Measurements from ENCODE around the gene SHISA7. TPM values are rescaled to one million over a fixed set of nuclear protein-coding genes. Genes with fewer than 3 reads are reported as not detected.

The SHISA7 gene
- not detected in 2 replicates for total RNA-seq (2012; rRNA removed)

DNA sequence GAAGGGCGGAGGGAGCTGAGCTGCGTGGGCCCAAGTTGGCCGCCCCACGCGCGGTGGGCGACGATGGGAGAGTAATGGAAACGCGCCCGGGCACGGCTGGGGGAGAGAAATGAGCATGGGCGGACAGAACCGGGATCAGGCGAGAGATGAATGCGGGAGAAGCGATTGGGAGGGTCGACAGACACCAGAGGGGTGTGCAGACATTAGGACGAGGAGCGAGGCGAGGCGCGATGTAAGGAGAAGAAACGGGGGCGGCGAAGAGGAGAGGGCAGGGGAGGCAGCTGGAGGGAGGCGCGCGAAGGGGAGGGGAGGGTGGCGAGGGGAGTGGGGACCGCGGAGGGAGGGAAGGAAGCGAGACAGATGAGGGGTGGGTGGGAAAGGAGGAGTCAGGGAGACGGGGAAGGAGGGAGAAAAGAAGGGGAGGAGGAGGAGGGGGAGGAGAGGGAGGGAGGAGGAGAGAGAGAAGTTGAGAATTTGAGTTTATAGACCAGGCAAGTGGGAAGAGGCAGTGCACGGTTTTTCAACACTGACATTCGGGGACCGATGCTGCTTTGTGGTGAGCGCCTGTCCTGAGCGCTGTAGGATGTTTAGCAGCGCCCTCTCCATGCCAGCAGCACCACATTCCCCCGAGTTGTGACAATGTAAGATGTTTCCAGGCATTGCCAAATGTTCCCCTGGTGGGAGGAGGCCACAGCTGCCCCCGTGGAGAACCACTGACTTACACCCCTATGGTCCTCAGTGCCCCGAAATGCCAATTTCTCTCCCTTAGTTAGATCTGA lies at the start of gene SHISA7:
Gene SHISA7 (minus strand): TSS at position 256 of the 779 bp plus-strand sequence. CDS start 437 bp downstream, outside the sequence.
- Histone ChIP-seq H3K9me3 (replicated peaks; ENCODE audit: low read length) (no peaks in the 10 kb centered on the region), H3K36me3 (ENCODE audit: insufficient read depth, low read length) (no peaks in the 10 kb centered on the region), H3K4me1 (ENCODE audit: control insufficient read depth, insufficient read depth, low read length) (peaks cover 3% of the 10 kb centered on the region), H3K4me2 (ENCODE audit: low read length) (no peak within 1 kb of the TSS), H3K9ac (ENCODE audit: low read depth, low read length) (no peak within 1 kb of the TSS), H3K27me3 (ENCODE audit: control insufficient read depth, insufficient read depth, low read length) (peaks cover 77% of the 10 kb centered on the region), H3K4me3 (ENCODE audit: low read length) (no peak within 1 kb of the TSS)

DNA sequence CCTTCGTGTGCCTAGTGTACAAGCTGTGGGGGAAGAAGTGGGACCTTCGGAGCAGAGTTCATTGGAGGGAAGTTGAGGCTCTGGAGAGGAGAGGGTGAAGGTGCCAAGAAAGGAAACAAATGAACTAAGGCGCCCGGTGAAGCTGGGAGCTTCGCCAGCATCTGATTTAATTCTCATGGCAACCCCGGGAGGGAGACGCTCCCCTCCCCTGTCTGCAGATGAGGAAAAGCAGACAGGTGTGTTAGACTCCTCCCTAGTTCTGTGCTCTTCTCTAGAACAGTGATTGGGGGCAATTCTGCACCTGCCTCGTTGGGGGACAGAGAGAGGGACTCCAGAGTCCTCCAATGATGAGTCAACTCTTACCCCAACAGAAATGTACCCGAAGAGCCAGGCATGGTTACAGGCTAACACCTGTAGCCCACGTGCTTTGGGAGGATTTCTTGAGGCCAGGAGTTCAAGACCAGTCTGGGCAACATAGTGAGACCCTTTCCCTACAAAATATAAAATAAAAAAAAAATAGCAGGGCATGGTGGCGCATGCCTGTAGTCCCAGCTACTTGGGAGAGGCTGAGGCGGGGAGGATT lies 49.4 kb upstream of the SHISA7 start:
- no peak overlapping the region for H3K4me3 ChIP-seq (ENCODE audit: low read length)
- H3K27me3 ChIP-seq (ENCODE audit: control insufficient read depth, insufficient read depth, low read length) = peaks cover 5% of the 10 kb centered on the region
- no peak overlapping the region for H3K4me2 ChIP-seq (ENCODE audit: low read length)
- H3K9ac ChIP-seq (ENCODE audit: low read depth, low read length) = no peak overlapping the region
- no peaks in the 10 kb centered on the region for H3K36me3 ChIP-seq (ENCODE audit: insufficient read depth, low read length)
- H3K4me1 ChIP-seq (ENCODE audit: control insufficient read depth, insufficient read depth, low read length) = peaks cover 20% of the 10 kb centered on the region
- H3K9me3 ChIP-seq (replicated peaks; ENCODE audit: low read length) = no peaks in the 10 kb centered on the region

DNA sequence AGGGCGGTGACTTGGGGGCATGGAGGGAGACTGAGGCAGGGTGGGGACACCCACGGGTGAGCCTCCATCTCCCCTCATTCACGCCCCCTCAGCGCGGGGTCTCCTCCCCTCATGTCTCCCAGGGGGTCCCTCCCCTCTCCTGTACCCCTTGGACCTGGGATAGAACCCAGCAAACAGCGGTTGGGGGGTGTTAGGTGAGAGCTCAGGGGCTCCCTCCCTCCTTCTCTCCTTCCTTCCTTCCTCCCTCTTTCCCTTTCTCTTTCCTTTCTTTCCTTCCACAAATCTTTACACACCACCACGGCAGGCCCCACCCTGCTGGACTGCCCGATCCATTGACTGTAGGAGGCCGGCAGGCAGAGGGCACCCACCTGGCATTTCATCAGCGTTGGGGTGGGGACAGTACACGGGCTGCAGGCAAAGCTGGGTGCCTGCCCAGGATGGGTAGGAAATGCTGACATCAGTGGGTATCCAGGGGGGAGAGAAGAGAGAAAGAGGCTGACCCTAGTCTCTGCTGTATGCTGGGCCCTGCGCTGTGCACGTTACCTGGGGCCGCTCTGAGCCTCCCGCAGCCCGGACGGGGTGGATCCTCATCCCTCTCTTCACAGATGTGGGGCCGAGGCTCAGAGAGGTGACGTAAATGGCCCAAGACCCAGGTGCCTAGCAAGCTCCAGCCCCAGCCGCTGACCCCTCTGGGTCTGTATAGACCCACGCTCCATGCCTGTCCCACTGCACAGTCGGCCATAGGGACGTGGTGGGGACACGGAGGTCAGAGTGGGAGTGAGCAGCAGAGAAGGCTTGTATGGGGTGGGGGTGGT lies 48.7 kb upstream of the SHISA7 start:
- no peaks in the 10 kb centered on the region for H3K36me3 ChIP-seq (ENCODE audit: insufficient read depth, low read length)
- H3K4me2 ChIP-seq (ENCODE audit: low read length) = no peak overlapping the region
- H3K9ac ChIP-seq (ENCODE audit: low read depth, low read length) = no peak overlapping the region
- peaks cover 5% of the 10 kb centered on the region for H3K27me3 ChIP-seq (ENCODE audit: control insufficient read depth, insufficient read depth, low read length)
- H3K4me1 ChIP-seq (ENCODE audit: control insufficient read depth, insufficient read depth, low read length) = peaks cover 27% of the 10 kb centered on the region
- no peak overlapping the region for H3K4me3 ChIP-seq (ENCODE audit: low read length)
- H3K9me3 ChIP-seq (replicated peaks; ENCODE audit: low read length) = no peaks in the 10 kb centered on the region

DNA sequence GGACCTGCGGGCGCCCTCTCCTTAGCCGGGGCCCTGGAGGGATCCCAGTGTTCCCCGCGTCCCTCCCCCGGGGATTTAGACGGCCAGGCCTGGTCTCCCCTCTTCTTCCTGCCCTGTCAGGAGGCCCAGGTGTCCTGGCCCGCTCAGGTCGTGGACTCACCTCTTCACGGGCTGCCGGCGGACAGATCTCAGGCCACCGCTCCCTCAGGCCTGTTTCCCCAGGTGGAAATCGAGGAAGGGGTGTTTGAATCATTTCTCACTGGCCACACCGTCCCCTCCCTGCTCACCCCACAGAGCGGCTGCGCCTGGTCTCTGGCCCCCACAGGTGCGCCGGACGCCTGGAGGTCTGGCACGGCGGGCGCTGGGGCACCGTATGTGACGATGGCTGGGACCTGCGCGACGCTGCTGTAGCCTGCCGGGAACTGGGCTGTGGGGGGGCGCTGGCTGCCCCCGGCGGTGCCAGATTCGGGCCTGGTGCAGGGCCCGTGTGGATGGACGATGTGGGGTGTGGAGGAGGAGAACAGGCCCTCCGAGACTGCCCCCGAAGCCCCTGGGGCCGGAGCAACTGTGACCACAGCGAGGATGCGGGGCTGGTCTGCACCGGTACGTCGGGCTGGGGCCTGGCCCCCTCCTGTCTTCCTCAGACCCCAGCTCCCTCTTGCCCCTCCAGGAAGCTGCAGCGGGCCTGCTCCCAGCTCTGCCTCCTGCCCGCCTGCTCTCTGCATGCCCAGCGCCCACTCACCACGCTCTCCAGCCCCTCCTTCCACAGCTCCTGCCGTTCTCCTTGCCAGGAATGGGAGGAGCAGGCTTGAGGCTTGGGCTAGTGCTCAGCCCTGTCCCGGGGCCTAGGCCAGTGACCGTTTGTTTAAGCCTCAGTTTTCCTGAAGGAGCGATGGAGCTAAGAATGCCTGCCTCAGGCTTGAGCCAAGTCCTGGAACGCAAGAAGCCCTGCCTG lies 47.7 kb upstream of the SHISA7 start:
- Histone ChIP-seq H3K27me3 (ENCODE audit: control insufficient read depth, insufficient read depth, low read length) (peaks cover 5% of the 10 kb centered on the region), H3K4me3 (ENCODE audit: low read length) (no peak overlapping the region), H3K36me3 (ENCODE audit: insufficient read depth, low read length) (no peaks in the 10 kb centered on the region), H3K9me3 (replicated peaks; ENCODE audit: low read length) (no peaks in the 10 kb centered on the region), H3K4me2 (ENCODE audit: low read length) (no peak overlapping the region), H3K4me1 (ENCODE audit: control insufficient read depth, insufficient read depth, low read length) (peaks cover 37% of the 10 kb centered on the region), H3K9ac (ENCODE audit: low read depth, low read length) (no peak overlapping the region)

DNA sequence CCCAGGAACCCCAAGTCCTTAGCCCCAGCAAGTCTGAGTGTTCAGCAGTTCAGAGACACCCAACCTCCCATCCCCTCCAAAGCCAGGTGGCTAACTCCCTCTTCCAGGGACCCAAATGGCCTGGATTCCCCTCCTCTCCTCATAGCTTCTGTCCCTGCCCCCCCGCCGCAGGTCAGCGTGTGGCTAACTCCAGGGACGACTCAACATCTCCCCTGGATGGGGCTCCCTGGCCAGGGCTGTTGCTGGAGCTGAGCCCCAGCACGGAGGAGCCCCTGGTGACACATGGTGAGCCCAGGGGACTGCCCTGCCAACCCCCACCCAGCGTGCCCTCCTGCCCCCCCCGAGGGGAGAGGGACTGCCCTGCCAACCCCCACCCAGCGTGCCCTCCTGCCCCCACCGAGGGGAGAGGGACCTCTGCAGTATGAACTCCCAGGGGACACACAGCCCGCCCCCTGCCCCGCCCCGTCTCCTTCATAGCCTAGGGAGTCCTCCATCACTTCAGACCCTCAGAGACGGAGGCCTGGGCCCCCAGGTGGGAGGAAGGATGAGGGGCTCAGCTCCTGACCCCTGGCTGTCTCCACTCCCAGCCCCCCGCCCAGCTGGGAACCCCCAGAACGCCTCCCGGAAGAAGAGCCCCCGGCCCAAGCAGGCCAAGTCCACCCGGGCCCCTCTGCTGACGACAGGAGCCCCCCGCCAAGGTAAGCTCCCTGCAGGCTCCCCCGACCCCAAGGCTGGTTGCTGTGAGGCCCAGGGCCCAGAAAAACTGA lies 46.8 kb upstream of the SHISA7 start:
- peak overlapping the region; percentile 72 for H3K4me2 ChIP-seq (ENCODE audit: low read length)
- no peak overlapping the region for H3K4me3 ChIP-seq (ENCODE audit: low read length)
- H3K9ac ChIP-seq (ENCODE audit: low read depth, low read length) = no peak overlapping the region
- H3K4me1 ChIP-seq (ENCODE audit: control insufficient read depth, insufficient read depth, low read length) = peaks cover 42% of the 10 kb centered on the region
- H3K27me3 ChIP-seq (ENCODE audit: control insufficient read depth, insufficient read depth, low read length) = peaks cover 5% of the 10 kb centered on the region
- H3K9me3 ChIP-seq (replicated peaks; ENCODE audit: low read length) = no peaks in the 10 kb centered on the region
- no peaks in the 10 kb centered on the region for H3K36me3 ChIP-seq (ENCODE audit: insufficient read depth, low read length)

DNA sequence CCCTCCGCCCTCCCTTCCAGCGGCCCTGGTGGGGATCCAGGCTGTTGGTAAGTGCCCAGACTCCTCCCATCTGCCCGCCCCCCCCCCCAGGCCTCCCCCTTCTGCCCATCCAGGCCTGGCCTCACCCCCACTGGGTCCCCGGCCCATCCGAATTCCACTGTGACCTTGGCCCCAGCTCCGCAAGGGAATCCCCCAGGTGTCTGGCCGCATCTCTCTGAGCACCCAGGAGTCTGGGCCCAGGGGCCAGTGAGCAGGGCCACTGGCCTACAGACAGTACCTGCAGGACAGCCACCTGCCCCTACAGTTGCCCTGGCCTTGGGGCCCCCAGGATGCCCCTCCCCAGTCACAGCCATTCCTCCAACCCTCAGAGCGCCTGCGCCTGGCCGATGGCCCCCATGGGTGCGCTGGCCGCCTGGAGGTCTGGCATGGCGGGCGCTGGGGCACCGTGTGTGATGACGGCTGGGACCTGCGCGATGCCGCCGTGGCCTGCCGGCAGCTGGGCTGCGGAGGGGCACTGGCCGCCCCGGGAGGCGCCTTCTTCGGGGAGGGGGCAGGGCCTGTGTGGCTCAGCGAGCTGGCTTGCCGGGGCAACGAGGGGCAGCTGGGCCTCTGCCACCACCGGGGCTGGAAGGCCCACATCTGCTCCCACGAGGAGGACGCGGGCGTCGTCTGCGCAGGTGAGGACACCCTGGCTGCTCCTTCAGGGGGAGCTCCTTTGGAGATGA lies 46.0 kb upstream of the SHISA7 start:
- no peak overlapping the region for H3K4me3 ChIP-seq (ENCODE audit: low read length)
- H3K4me2 ChIP-seq (ENCODE audit: low read length) = peak overlapping the region; percentile 72
- no peaks in the 10 kb centered on the region for H3K9me3 ChIP-seq (replicated peaks; ENCODE audit: low read length)
- peaks cover 5% of the 10 kb centered on the region for H3K27me3 ChIP-seq (ENCODE audit: control insufficient read depth, insufficient read depth, low read length)
- H3K36me3 ChIP-seq (ENCODE audit: insufficient read depth, low read length) = no peaks in the 10 kb centered on the region
- no peak overlapping the region for H3K9ac ChIP-seq (ENCODE audit: low read depth, low read length)
- peaks cover 49% of the 10 kb centered on the region for H3K4me1 ChIP-seq (ENCODE audit: control insufficient read depth, insufficient read depth, low read length)

DNA sequence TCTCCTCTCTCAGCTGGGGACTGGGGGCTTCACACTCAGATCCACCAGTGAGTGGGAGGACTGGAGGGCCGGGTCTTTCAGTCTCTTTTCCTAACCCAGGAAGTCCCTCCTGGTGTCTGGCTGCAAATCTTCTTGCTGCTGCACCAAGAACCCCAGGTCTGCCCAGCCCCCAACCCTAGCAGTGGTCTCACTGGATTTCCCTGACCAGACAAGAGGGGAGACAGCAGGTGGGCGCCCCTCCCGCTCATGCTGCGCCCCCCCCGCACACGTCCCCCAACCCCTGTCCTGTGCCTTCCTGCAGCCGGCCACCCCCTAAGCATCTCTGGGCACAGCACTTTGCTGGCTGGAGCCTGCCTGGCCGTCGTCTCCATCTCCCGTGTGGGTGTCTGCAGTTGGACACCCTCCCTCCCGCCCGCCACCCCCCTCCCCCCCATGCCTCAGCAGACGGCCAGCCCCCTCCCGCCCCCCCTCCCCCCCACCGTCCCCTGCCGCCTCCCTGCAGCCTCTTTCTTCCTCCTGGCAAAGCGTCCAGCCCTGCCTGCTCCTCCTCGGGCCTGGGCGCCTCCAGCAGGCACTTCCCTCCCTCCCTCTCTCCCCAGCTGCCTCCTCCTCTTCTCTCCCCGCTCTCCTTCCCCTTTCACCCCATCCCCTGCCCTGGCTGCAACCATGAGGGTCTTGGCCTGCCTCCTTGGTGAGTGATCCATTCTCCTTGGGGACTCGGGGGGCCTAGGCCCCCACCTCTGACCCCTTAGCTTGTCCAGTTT lies 45.0 kb upstream of the SHISA7 start, which contains the start of gene SSC5D:
Gene SSC5D (plus strand): TSS at position 513 of the 764 bp plus-strand sequence. CDS start 154 bp downstream, at position 667.
- Histone ChIP-seq H3K4me3 (ENCODE audit: low read length) (peak within 1 kb of the TSS; percentile 78), H3K9me3 (replicated peaks; ENCODE audit: low read length) (no peaks in the 10 kb centered on the region), H3K27me3 (ENCODE audit: control insufficient read depth, insufficient read depth, low read length) (peaks cover 5% of the 10 kb centered on the region), H3K36me3 (ENCODE audit: insufficient read depth, low read length) (no peaks in the 10 kb centered on the region), H3K4me1 (ENCODE audit: control insufficient read depth, insufficient read depth, low read length) (peaks cover 50% of the 10 kb centered on the region), H3K4me2 (ENCODE audit: low read length) (peak within 1 kb of the TSS; percentile 95), H3K9ac (ENCODE audit: low read depth, low read length) (peak within 1 kb of the TSS; percentile 83)

DNA sequence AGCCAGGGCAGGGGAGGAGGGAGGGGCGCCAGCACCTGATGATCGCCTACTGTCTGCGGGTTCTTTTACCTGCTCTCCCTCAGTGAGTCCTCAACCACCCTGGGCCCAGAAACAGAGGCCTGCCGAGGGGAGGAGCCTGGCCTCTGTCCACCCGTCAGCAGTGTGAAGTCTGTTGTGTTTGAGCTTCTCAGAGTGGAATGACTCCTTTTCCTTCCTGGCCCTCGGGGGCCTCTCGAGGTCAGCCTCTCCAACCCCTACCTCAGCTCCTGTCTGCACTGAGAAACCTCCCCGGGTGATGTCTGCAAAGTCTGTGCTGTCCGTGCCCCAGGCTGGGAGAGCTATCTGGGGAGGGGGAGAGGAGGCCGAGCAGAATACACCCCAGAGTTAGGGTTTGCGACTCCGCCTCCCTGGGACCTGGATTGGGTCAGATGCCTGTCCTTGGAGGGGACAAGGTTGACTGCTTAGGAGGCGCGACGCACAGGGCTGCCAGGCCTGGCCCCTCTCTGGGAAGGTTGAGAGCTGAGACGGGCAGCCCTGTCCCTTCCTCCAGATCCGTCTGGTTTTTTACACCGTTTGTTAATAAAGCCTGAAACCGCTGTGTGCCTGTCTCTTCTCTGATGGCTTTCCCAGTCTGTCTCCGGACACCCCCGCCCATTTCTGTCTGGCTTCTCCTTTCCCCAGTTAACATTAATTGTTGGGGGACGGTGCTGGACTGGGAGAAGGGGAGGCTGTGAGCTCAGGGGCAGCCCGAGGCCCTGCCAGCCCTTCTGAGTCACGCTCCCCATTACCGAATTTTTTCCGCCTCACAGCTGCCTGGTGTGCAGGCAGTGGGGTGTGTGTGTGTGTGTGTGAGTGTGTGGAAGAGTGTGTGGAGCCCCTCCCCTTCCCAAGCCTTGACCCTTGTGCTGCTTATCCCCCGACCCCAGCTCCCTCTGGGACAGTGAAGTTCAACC lies 44.1 kb upstream of the SHISA7 start:
- H3K4me1 ChIP-seq (ENCODE audit: control insufficient read depth, insufficient read depth, low read length) = peaks cover 50% of the 10 kb centered on the region
- peak overlapping the region; percentile 83 for H3K9ac ChIP-seq (ENCODE audit: low read depth, low read length)
- peak overlapping the region; percentile 78 for H3K4me3 ChIP-seq (ENCODE audit: low read length)
- H3K27me3 ChIP-seq (ENCODE audit: control insufficient read depth, insufficient read depth, low read length) = peaks cover 5% of the 10 kb centered on the region
- peak overlapping the region; percentile 95 for H3K4me2 ChIP-seq (ENCODE audit: low read length)
- H3K36me3 ChIP-seq (ENCODE audit: insufficient read depth, low read length) = peaks cover 6% of the 10 kb centered on the region
- H3K9me3 ChIP-seq (replicated peaks; ENCODE audit: low read length) = no peaks in the 10 kb centered on the region

Measured in skeletal muscle satellite cell (primary cell).